Osteocyte (in vitro differentiated cells): ENCODE results near the gene CGB1. TPM values are rescaled to one million over a fixed set of nuclear protein-coding genes. Genes with fewer than 3 reads are reported as not detected.

Source experiments
- DNase-seq: peaks from one replicate; pipeline ENCODE4 v3.0.0; 2021; ENCODE audit warnings: mixed read lengths; ENCODE audit not compliant: unreplicated experiment; ENCODE audit errors: extremely low spot score
- H3K27ac Mint-ChIP-seq: one replicate; pipeline ENCODE4 v1.8.0; 2021; ENCODE audit warnings: mild to moderate bottlenecking, mixed read lengths; ENCODE audit not compliant: unreplicated experiment
- H3K27me3 Mint-ChIP-seq: one replicate; pipeline ENCODE4 v1.8.0; 2021; ENCODE audit warnings: mixed read lengths; ENCODE audit not compliant: unreplicated experiment
- H3K36me3 Mint-ChIP-seq: one replicate; pipeline ENCODE4 v1.8.0; 2021; ENCODE audit warnings: mixed read lengths; ENCODE audit not compliant: unreplicated experiment
- H3K4me1 Mint-ChIP-seq: one replicate; pipeline ENCODE4 v1.8.0; 2021; ENCODE audit warnings: mixed read lengths; ENCODE audit not compliant: unreplicated experiment
- H3K4me3 Mint-ChIP-seq: one replicate; pipeline ENCODE4 v1.8.0; 2021; ENCODE audit warnings: mild to moderate bottlenecking, moderate library complexity, mixed read lengths; ENCODE audit not compliant: unreplicated experiment
- H3K9me3 Mint-ChIP-seq: one replicate; pipeline ENCODE4 v1.8.0; 2021; ENCODE audit warnings: mixed read lengths; ENCODE audit not compliant: unreplicated experiment
- CTCF ChIP-seq: fragments of 200-600 bp; sonication (generic); IDR thresholded peaks from 2 replicates; pipeline ENCODE4 v1.5.0; 2021; ENCODE audit warnings: antibody characterized with exemption, mild to moderate bottlenecking, moderate library complexity
- total RNA-seq: library from RNA; stranded (reverse); gene quantifications from 2 replicates; pipeline ENCODE4 v1.2.1, GENCODE V29; 2021

The CGB1 gene
- total RNA-seq, 1 donor from 2014 or later, result not detected

GRCh38 chr19:49017666-49018351, 18.9 kb downstream of the CGB1 start:
- Mint-ChIP-seq H3K4me3 (peak overlapping the region; percentile 65), H3K4me1 (peaks cover 13% of the 10 kb centered on the region), H3K27me3 (peaks cover 4% of the 10 kb centered on the region), H3K27ac (no peak overlapping the region), H3K36me3 (peaks cover 12% of the 10 kb centered on the region), H3K9me3 (no peaks in the 10 kb centered on the region)
- peak; percentile 57 for TF ChIP-seq CTCF
- peak; percentile 90 for DNase-seq

- TF ChIP-seq CTCF, result no peak
- no peak for DNase-seq
- Mint-ChIP-seq H3K27me3 (peaks cover 4% of the 10 kb centered on the region), H3K36me3 (peaks cover 12% of the 10 kb centered on the region), H3K4me3 (peak within 1 kb of the TSS; percentile 65), H3K4me1 (peaks cover 13% of the 10 kb centered on the region), H3K27ac (no peak within 1 kb of the TSS), H3K9me3 (no peaks in the 10 kb centered on the region)
Measured at GRCh38 chr19:49017041-49017665, 19.5 kb downstream of the CGB1 start, which contains the start of gene LHB. Gene LHB, minus strand, starts transcription at chr19:49017091. Its CDS starts 10 bp downstream, at chr19:49017081.

DNA sequence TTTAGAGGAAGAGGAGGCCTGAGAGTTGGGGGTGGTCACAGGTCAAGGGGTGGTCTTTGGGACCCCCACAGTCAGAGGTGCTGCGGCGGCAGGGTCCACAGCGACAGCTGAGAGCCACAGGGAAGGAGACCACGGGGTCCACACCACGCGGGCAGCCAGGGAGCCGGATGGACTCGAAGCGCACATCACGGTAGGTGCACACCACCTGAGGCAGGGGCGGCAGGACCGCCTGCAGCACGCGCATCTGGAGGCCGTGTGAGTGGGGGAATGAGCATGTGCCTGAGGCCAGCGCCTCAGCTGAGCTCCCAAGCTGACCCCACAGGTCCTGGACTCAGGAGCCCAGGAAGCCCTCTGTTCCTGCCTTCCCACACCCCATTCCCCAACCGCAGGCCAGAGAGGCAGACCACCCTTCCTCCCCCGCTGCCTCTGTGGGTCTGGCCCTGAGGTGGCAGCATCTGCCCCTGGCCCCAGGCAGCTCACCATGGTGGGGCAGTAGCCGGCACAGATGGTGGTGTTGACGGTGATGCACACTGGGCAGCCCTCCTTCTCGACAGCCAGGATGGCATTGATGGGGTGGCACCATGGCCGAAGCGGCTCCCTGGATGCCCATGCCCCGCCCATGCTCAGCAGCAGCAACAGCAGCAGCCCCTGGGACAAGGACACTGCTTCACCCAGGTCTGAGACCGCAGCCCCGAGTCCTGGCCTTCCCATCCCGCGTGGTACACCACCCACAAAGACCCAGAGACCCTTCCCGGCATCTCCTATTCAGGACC, 20.4 kb downstream of the CGB1 start:
- Mint-ChIP-seq H3K27ac (no peak overlapping the region), H3K36me3 (peaks cover 12% of the 10 kb centered on the region), H3K4me3 (no peak overlapping the region), H3K9me3 (no peaks in the 10 kb centered on the region), H3K4me1 (peaks cover 13% of the 10 kb centered on the region), H3K27me3 (peaks cover 4% of the 10 kb centered on the region)
- no peak for DNase-seq
- no peak for TF ChIP-seq CTCF

DNA sequence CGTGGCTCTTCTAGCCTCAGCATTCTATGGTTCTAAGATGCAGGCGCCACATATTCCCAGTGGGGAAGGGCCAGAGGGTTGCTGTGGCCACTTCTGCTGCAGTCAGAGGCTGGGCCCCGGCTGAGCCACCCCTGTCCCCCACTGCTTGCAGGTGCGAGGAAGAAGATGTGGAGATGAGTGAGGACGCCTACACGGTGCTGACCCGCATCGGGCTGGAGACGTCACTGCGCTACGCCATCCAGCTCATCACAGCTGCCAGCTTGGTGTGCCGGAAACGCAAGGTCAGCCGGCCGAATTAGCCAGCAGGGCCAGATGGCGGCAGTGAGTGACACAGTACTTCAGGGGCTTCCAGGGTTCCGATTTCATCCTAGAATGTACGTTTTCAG, 21.8 kb downstream of the CGB1 start:
- H3K4me1 Mint-ChIP-seq, result peaks cover 10% of the 10 kb centered on the region
- no peak for TF ChIP-seq CTCF
- no peaks in the 10 kb centered on the region for H3K9me3 Mint-ChIP-seq
- peaks cover 4% of the 10 kb centered on the region for H3K27me3 Mint-ChIP-seq
- DNase-seq, result no peak
- no peak overlapping the region for H3K4me3 Mint-ChIP-seq
- H3K27ac Mint-ChIP-seq, result no peak overlapping the region
- H3K36me3 Mint-ChIP-seq, result peaks cover 18% of the 10 kb centered on the region
